ENCODE measurements around the gene ATP5F1D. TPM values are rescaled to one million over a fixed set of nuclear protein-coding genes. Genes with fewer than 3 reads are reported as not detected.

The ATP5F1D gene
- total RNA-seq, 1 donor from 2014 or later: 7.1 TPM

DNA sequence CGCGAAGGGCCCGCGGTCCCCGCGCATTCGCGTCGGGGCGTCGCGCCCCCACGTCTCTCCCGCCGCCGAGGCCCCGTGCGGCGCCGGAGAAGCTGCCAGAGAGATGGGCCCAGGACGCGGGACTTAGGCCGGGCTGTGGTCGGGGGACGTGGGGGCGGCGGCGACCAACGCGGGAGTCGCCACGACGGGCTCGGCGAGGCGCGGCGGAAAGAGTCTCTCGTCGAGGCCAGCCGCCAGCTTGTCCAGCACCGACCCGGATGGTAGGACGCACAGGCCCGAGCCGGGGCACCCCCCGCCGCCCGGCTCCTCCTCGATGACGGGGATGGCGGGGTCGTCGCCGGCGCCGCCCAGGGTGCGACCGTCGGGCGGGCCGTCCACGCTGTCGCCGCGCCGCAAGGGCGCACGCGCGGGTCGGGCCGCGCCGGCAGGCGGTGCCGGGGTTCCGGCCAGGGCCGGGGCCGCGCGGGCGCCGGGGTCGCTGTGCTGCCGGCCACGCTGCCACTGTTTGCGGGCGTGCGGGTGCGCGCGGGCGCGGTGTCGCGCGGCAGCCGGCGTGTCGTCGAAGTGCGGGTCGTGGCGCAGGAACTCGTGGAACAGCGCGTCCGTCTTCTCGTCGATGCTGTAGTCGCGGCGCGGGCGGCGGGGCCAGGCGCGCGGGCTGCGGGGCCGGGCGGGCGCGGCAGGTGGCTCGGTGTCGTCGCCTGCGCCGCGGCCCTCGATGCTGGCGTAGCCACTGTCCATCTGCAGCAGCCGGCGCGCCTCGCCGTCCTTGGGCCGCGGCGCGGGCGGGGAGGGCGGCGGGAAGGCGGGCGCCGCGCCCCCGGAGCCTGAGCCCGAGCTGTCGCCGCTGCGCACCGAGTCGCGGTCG lies 12.3 kb upstream of the ATP5F1D start:
- Histone ChIP-seq H3F3A (ENCODE audit: low read depth) (peaks cover 5% of the 10 kb centered on the region), H3K36me3 (no peaks in the 10 kb centered on the region), H3K79me2 (ENCODE audit: low read depth) (no peaks in the 10 kb centered on the region), H3K27me3 (no peaks in the 10 kb centered on the region), H3K4me2 (no peak overlapping the region), H3K9me3 (ENCODE audit: low read depth) (no peaks in the 10 kb centered on the region), H4K20me1 (ENCODE audit: low read depth) (peaks cover 22% of the 10 kb centered on the region), H3K4me3 (no peak overlapping the region), H3K4me1 (no peaks in the 10 kb centered on the region), H2AFZ (replicated peaks) (no peak overlapping the region), H3K27ac (no peak overlapping the region), H3K9ac (no peak overlapping the region)
- TF ChIP-seq EZH2phosphoT487 (IDR thresholded peaks at IDR 0.05): no peak
- TF ChIP-seq, protein P1, sequence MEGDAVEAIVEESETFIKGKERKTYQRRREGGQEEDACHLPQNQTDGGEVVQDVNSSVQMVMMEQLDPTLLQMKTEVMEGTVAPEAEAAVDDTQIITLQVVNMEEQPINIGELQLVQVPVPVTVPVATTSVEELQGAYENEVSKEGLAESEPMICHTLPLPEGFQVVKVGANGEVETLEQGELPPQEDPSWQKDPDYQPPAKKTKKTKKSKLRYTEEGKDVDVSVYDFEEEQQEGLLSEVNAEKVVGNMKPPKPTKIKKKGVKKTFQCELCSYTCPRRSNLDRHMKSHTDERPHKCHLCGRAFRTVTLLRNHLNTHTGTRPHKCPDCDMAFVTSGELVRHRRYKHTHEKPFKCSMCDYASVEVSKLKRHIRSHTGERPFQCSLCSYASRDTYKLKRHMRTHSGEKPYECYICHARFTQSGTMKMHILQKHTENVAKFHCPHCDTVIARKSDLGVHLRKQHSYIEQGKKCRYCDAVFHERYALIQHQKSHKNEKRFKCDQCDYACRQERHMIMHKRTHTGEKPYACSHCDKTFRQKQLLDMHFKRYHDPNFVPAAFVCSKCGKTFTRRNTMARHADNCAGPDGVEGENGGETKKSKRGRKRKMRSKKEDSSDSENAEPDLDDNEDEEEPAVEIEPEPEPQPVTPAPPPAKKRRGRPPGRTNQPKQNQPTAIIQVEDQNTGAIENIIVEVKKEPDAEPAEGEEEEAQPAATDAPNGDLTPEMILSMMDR (IDR thresholded peaks at IDR 0.05): no peak
- TF ChIP-seq EZH2 (IDR thresholded peaks at IDR 0.05): no peak
- peaks cover 2% of the 10 kb centered on the region for H3K36me3 Mint-ChIP-seq
- H3K27me3 Mint-ChIP-seq (ENCODE audit: insufficient read depth, low read depth): peaks cover 6% of the 10 kb centered on the region
- H3K27ac Mint-ChIP-seq: no peak overlapping the region
- peaks cover 7% of the 10 kb centered on the region for H3K4me1 Mint-ChIP-seq
- no peaks in the 10 kb centered on the region for H3K9me3 Mint-ChIP-seq
- no peak overlapping the region for H3K4me3 Mint-ChIP-seq
- no peak for DNase-seq (ENCODE audit: low spot score)

DNA sequence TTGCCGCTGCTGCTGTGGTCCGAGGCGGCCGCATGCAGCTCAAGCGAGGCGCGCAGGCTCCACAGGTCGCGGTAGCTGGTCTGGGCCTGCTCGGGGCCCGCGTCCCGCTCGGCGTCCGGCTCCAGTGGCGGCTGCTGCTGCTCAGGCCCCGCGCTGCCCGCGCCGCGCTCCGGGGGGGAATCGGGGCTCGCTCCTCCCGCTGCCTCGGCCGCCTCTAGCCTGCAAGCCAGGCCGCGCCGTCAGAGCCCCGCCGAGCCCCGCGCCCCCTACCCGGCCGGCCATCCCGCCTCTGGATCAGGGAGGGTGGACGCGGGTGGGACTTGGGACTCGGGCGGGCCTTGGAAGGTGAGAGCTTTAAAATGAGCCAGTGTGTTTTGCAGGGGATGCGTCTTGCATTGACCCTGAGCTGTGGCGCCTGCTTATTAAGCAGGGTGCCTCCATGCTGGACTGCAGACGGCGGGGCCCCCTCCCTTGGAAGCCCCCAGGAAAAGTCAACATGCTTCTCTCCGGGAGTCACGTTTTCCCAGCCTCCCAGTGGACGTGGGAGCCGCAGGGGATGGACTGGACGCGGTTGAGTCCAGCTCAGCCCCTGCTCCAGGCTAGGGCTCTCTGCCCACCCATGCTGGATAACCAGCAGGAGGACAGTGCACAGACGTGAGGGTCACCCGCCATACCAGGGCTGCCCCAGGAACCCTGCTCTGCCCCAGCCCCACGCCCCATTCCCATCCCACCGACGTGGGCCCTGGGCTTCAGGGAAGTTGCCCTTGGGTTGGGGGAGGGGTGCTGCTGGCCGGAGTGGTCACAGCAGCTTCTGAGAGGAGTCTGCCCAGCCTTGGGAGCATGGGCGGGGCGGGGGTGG lies 11.4 kb upstream of the ATP5F1D start:
- H3K9ac ChIP-seq: no peak overlapping the region
- H3K79me2 ChIP-seq (ENCODE audit: low read depth): no peaks in the 10 kb centered on the region
- H3K36me3 Mint-ChIP-seq: peaks cover 2% of the 10 kb centered on the region
- TF ChIP-seq EZH2 (IDR thresholded peaks at IDR 0.05) (no peak), EZH2phosphoT487 (IDR thresholded peaks at IDR 0.05) (no peak)
- TF ChIP-seq, protein P1 (IDR thresholded peaks at IDR 0.05): no peak
- H3K4me1 Mint-ChIP-seq: peaks cover 7% of the 10 kb centered on the region
- no peaks in the 10 kb centered on the region for H3K9me3 ChIP-seq (ENCODE audit: low read depth)
- H3K9me3 Mint-ChIP-seq: no peaks in the 10 kb centered on the region
- H3K4me3 Mint-ChIP-seq: no peak overlapping the region
- H3K27ac ChIP-seq: no peak overlapping the region
- H3K4me3 ChIP-seq: no peak overlapping the region
- H3K27me3 Mint-ChIP-seq (ENCODE audit: insufficient read depth, low read depth): peaks cover 6% of the 10 kb centered on the region
- H2AFZ ChIP-seq (replicated peaks): no peak overlapping the region
- peaks cover 22% of the 10 kb centered on the region for H4K20me1 ChIP-seq (ENCODE audit: low read depth)
- H3K4me1 ChIP-seq: no peaks in the 10 kb centered on the region
- H3K36me3 ChIP-seq: no peaks in the 10 kb centered on the region
- H3F3A ChIP-seq (ENCODE audit: low read depth): peaks cover 5% of the 10 kb centered on the region
- no peaks in the 10 kb centered on the region for H3K27me3 ChIP-seq
- no peak overlapping the region for H3K4me2 ChIP-seq
- H3K27ac Mint-ChIP-seq: no peak overlapping the region
- DNase-seq (ENCODE audit: low spot score): no peak

DNA sequence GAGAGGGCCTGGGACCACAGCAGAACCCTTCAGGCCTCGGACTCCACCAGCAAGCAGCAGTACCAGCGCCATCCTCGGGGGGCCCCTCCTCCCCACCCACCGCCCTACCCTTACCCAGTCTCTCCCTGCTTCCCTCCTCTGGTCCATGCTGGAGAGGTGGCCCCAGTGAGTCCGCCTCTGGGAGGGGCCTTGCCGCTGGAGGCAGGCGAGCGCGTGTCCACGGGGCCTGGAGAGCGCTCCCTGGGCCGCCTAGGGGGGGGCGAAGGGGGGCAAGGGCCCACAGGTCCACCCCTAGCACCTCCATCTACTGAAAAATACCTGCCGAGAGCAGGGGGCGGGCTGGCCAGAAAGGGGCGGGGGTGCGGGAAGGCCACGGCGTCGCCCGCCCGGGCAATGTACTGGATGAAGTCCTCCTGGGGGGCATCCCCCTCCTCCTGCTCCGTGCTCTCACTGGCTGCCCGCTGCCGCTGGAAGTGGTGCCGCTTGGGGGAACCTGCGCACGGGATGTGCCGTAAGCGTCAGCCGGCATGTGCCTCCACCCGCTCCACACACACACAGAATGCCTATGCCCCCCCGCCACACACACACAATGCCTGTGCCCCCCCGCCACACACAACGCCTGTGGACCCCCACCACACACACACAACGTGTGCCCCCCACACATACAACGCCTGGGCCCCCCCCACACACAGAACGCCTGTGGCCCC lies 10.6 kb upstream of the ATP5F1D start:
- Mint-ChIP-seq H3K4me3 (no peak overlapping the region), H3K36me3 (peaks cover 2% of the 10 kb centered on the region), H3K9me3 (no peaks in the 10 kb centered on the region), H3K27me3 (ENCODE audit: insufficient read depth, low read depth) (peaks cover 6% of the 10 kb centered on the region), H3K27ac (no peak overlapping the region), H3K4me1 (peaks cover 7% of the 10 kb centered on the region)
- H2AFZ ChIP-seq (replicated peaks): no peak overlapping the region
- H3F3A ChIP-seq (ENCODE audit: low read depth): peaks cover 5% of the 10 kb centered on the region
- peaks cover 20% of the 10 kb centered on the region for H4K20me1 ChIP-seq (ENCODE audit: low read depth)
- H3K27ac ChIP-seq: no peak overlapping the region
- H3K9me3 ChIP-seq (ENCODE audit: low read depth): no peaks in the 10 kb centered on the region
- no peaks in the 10 kb centered on the region for H3K36me3 ChIP-seq
- no peaks in the 10 kb centered on the region for H3K27me3 ChIP-seq
- H3K4me2 ChIP-seq: no peak overlapping the region
- no peak for DNase-seq (ENCODE audit: low spot score)
- no peak overlapping the region for H3K9ac ChIP-seq
- no peaks in the 10 kb centered on the region for H3K4me1 ChIP-seq
- no peak overlapping the region for H3K4me3 ChIP-seq
- TF ChIP-seq, protein P1 (IDR thresholded peaks at IDR 0.05): no peak
- TF ChIP-seq EZH2phosphoT487 (IDR thresholded peaks at IDR 0.05): no peak
- no peak for TF ChIP-seq EZH2 (IDR thresholded peaks at IDR 0.05)
- peaks cover 6% of the 10 kb centered on the region for H3K79me2 ChIP-seq (ENCODE audit: low read depth)

Data from neural progenitor cell (in vitro differentiated cells).